HCT116 (cell line): ENCODE results near the gene KSR1. TPM values are rescaled to one million over a fixed set of nuclear protein-coding genes. Genes with fewer than 3 reads are reported as not detected.
"Not testable (repeated sequence)": the region's sequence is repeated elsewhere in the genome, so short reads cannot be mapped to it uniquely, and the experiment has no call there.

Experiments
- ATAC-seq: fragments of 200-7000 bp; cut with Tn5 transposase; 2 replicates; pipeline ENCODE4 v1.9.1; 2020; ENCODE audit warnings: mild to moderate bottlenecking, moderate library complexity
- BruUV-seq: library from RNA; stranded (reverse); fragments of 400-500 nt; replicated peaks from 2 replicates; lab custom pipeline; 2021; lab: Mats Ljungman, UMichigan
- CTCF ChIA-PET: fragments of 300-600 bp; sonication (Branson Sonifier 250); formaldehyde crosslinking; loops from one replicate; lab custom pipeline; 2021; ENCODE audit warnings: antibody characterized with exemption; lab: Charles Lee
- POLR2A ChIA-PET: fragments of 300-600, 350-600 bp; sonication (Branson Sonifier 250); formaldehyde crosslinking; loops from one replicate; lab custom pipeline; 2021; ENCODE audit warnings: antibody characterized with exemption; lab: Charles Lee
- RAD21 ChIA-PET, 2 experiments: fragments of 300-600 bp; sonication (Branson Sonifier 250); formaldehyde crosslinking; loops; one replicate each; lab custom pipeline; 2023; ENCODE audit warnings: low total read pairs in 2 of 2; ENCODE audit not compliant: uncharacterized antibody in 2 of 2, unreplicated experiment in 2 of 2, low non-redundant PET in 1 of 2; lab: Charles Lee
- DNase-seq: peaks from one replicate; pipeline ENCODE4 v3.0.0-alpha.2; 2010; ENCODE audit warnings: low read depth, low spot score
- H2AFZ ChIP-seq: fragments of 200-600 bp; shearing (Covaris generic), sonication (generic); 2 replicates; pipeline ENCODE4 v1.6.1; 2017; ENCODE audit warnings: low read depth, mixed run types, mixed read lengths, antibody characterized with exemption, low read length; ENCODE audit not compliant: poor library complexity, severe bottlenecking
- H3K27ac ChIP-seq: 2 replicates; pipeline ENCODE4 v1.5.1; 2012; ENCODE audit warnings: low read depth, low read length
- H3K27me3 ChIP-seq: fragments of 200-600 bp; sonication (generic); 2 replicates; pipeline ENCODE4 v1.6.1; 2016; ENCODE audit warnings: mixed run types, low read length, mixed read lengths; ENCODE audit not compliant: insufficient read depth
- H3K36me3 ChIP-seq, 2 experiments: fragments of 200-500 bp in 1 of 2; fragments of 200-600 bp in 1 of 2; sonication (Bioruptor generic) in 1 of 2; sonication (generic) in 1 of 2; 2 replicates each; pipeline versions ENCODE4 v1.5.1 to v1.6.1; 2014 to 2016; ENCODE audit warnings: low read length in 2 of 2, inconsistent platforms in 1 of 2, mixed read lengths in 1 of 2, mixed run types in 1 of 2; ENCODE audit not compliant: insufficient read depth in 2 of 2, control insufficient read depth in 1 of 2
- H3K4me1 ChIP-seq, 2 experiments: fragments of 200-600 bp in 1 of 2; sonication (generic) in 1 of 2; 2 replicates each; pipeline versions ENCODE4 v1.5.1 to v1.6.1; 2012 to 2017; ENCODE audit warnings: low read length in 2 of 2, inconsistent platforms in 1 of 2, mild to moderate bottlenecking in 1 of 2, mixed read lengths in 1 of 2, mixed run types in 1 of 2, moderate library complexity in 1 of 2; ENCODE audit not compliant: insufficient read depth in 2 of 2, control insufficient read depth in 1 of 2
- H3K4me2 ChIP-seq: fragments of 200-600 bp; sonication (generic); 2 replicates; pipeline ENCODE4 v1.6.1; 2017; ENCODE audit warnings: mixed run types, low read length, mixed read lengths
- H3K4me3 ChIP-seq, 2 experiments: fragments of 200-600 bp in 1 of 2; sonication (generic) in 1 of 2; replicated peaks in 1 of 2; 2 replicates each; pipeline ENCODE4 v1.5.1; 2011 to 2016; ENCODE audit warnings: low read length in 2 of 2, control low read depth in 1 of 2, low read depth in 1 of 2, mild to moderate bottlenecking in 1 of 2, mixed read lengths in 1 of 2, mixed run types in 1 of 2
- H3K79me2 ChIP-seq: fragments of 200-600 bp; sonication (generic); 2 replicates; pipeline ENCODE4 v1.6.1; 2017; ENCODE audit warnings: mild to moderate bottlenecking, mixed run types, low read length, moderate library complexity, mixed read lengths; ENCODE audit not compliant: insufficient read depth
- H3K9ac ChIP-seq: fragments of 200-600 bp; sonication (generic); 2 replicates; pipeline ENCODE4 v1.6.1; 2016; ENCODE audit warnings: low read length, mixed read lengths
- H3K9me2 ChIP-seq: fragments of 200-600 bp; sonication (generic), shearing (Covaris generic); 2 replicates; pipeline ENCODE4 v1.6.1; 2017; ENCODE audit warnings: mixed run types, mild to moderate bottlenecking, moderate library complexity; ENCODE audit not compliant: insufficient read depth
- H3K9me3 ChIP-seq, 2 experiments: fragments of 200-500 bp in 1 of 2; fragments of 200-600 bp in 1 of 2; sonication (Bioruptor generic) in 1 of 2; sonication (generic) in 1 of 2; 2 replicates each; pipeline ENCODE4 v1.6.1; 2014 to 2017; ENCODE audit warnings: low read length in 2 of 2, mixed read lengths in 2 of 2, inconsistent platforms in 1 of 2, low read depth in 1 of 2, mild to moderate bottlenecking in 1 of 2, mixed run types in 1 of 2, moderate library complexity in 1 of 2; ENCODE audit not compliant: control insufficient read depth in 1 of 2, insufficient read depth in 1 of 2
- H4K20me1 ChIP-seq: fragments of 200-600 bp; sonication (generic), shearing (Covaris generic); 2 replicates; pipeline ENCODE4 v1.6.1; 2017; ENCODE audit warnings: mixed run types, mild to moderate bottlenecking, moderate library complexity; ENCODE audit not compliant: insufficient read depth
- SRF ChIP-seq: IDR thresholded peaks from 2 replicates; pipeline ENCODE4 v1.6.1; 2012; ENCODE audit warnings: low read depth
- intact Hi-C: fragments of 100-400 bp; cut with micrococcal nuclease; formaldehyde crosslinking; loops from 2 replicates; pipeline ENCODE4 v1.10.0; 2022
- total RNA-seq: library from RNA; stranded (reverse); gene quantifications from one replicate; pipeline ENCODE4 v1.2.1, GENCODE V29; 2021; ENCODE audit not compliant: unreplicated experiment

The KSR1 gene
- total RNA-seq, 1 experiment from 2014 or later: 16.5 TPM

- H3K36me3 ChIP-seq: no peaks in the 10 kb centered on the region
- POLR2A ChIA-PET: no interaction called here
- BruUV-seq: no TSS peak
- H2AFZ ChIP-seq: no peak overlapping the region
- no peaks in the 10 kb centered on the region for H3K9me3 ChIP-seq
- H3K9me2 ChIP-seq: no peaks in the 10 kb centered on the region
- intact Hi-C loops: no loop called here
- no peak overlapping the region for H3K9ac ChIP-seq
- no peak overlapping the region for H3K4me3 ChIP-seq
- CTCF ChIA-PET: interaction anchor here (0.6 kb wide), 1 partner anchor 17 kb away, joined by 3 read pairs; no protein-coding TSS in a partner anchor
- H3K79me2 ChIP-seq: no peaks in the 10 kb centered on the region
- H3K27me3 ChIP-seq: no peaks in the 10 kb centered on the region
- DNase-seq: no peak
- H4K20me1 ChIP-seq: no peaks in the 10 kb centered on the region
- RAD21 ChIA-PET: no interaction called here
- H3K4me1 ChIP-seq: no peaks in the 10 kb centered on the region
- no peak for ATAC-seq
- no peak for TF ChIP-seq SRF
- no peak overlapping the region for H3K27ac ChIP-seq
- no peak overlapping the region for H3K4me2 ChIP-seq
Measured at GRCh38 chr17:27433521-27433920, 22.7 kb upstream of the KSR1 start.

GRCh38 chr17:27435431-27436070 lies 20.7 kb upstream of the KSR1 start:
- H3K4me3 ChIP-seq, intact Hi-C loops, ATAC-seq, H3K27ac ChIP-seq, H3K36me3 ChIP-seq, RAD21 ChIA-PET, CTCF ChIA-PET, H3K27me3 ChIP-seq, H3K4me2 ChIP-seq, H2AFZ ChIP-seq, H3K4me1 ChIP-seq, DNase-seq, H4K20me1 ChIP-seq, POLR2A ChIA-PET, H3K9me3 ChIP-seq, BruUV-seq, H3K9me2 ChIP-seq, H3K9ac ChIP-seq, H3K79me2 ChIP-seq: not testable (repeated sequence)
